ENCODE data around the gene WFDC11. TPM values are rescaled to one million over a fixed set of nuclear protein-coding genes. Genes with fewer than 3 reads are reported as not detected.

WFDC11 gene
- total and polyA plus RNA-seq, 2 donors (not counting 3 experiments of a cell fraction or from before 2014, with no cell fraction given) = not detected

- Histone ChIP-seq H3K27ac (ENCODE audit: insufficient read depth, low read depth, low read length) (no peak overlapping the region), H4K20me1 (replicated peaks; ENCODE audit: control insufficient read depth, extremely low read depth, insufficient read depth, low read length) (no peaks in the 10 kb centered on the region), H3K27me3 (ENCODE audit: control insufficient read depth in 2 of 2, insufficient read depth in 2 of 2, low read length in 2 of 2) (no peaks in the 10 kb centered on the region), H3K9ac (replicated peaks; ENCODE audit: extremely low read depth, insufficient read depth, low read length) (no peak overlapping the region), H3K4me2 (ENCODE audit: insufficient read depth, low read length) (no peak overlapping the region), H3K9me3 (replicated peaks; ENCODE audit: control insufficient read depth, insufficient read depth, low read length) (no peaks in the 10 kb centered on the region), H3K9me1 (replicated peaks; ENCODE audit: control insufficient read depth, extremely low read depth, insufficient read depth, low read length) (no peaks in the 10 kb centered on the region), H3K36me3 (ENCODE audit: control insufficient read depth in 2 of 2, extremely low read depth in 1 of 2, insufficient read depth in 2 of 2, low read length in 2 of 2) (no peaks in the 10 kb centered on the region), H2AFZ (ENCODE audit: low read depth, low read length) (no peak overlapping the region), H3K4me3 (replicated peaks in 1 of 3; ENCODE audit: insufficient read depth in 1 of 3, low read depth in 1 of 3, low read length in 3 of 3) (no peak overlapping the region), H3K4me1 (ENCODE audit: control insufficient read depth, extremely low read depth, insufficient read depth, low read length) (no peaks in the 10 kb centered on the region), H3K79me2 (ENCODE audit: control insufficient read depth, insufficient read depth, low read length) (no peaks in the 10 kb centered on the region)
- dilution Hi-C loops (cut with MboI; ENCODE audit: extremely low pct_ligation_motif_present, low sequenced_read_pairs) (no loop called here), intact Hi-C loops (cut with micrococcal nuclease) (loop anchor here (10.0 kb wide), 1 partner anchor 153 kb away; no protein-coding TSS in a partner anchor)
- no TSS peak for BruUV-seq (replicated peaks)
- ChIA-PET CTCF (no interaction called here), POLR2A (no interaction called here)
- DNase-seq (ENCODE audit: low read depth, low spot score) = no peak
- FAIRE-seq = no peak
- TF ChIP-seq MAX (IDR thresholded peaks at IDR 0.05; ENCODE audit: insufficient read depth, insufficient read length) (no peak), GATA2 (IDR thresholded peaks at IDR 0.05; ENCODE audit: insufficient read depth, insufficient read length, low read depth, low read length) (no peak), POLR2AphosphoS5 (IDR thresholded peaks at IDR 0.05; ENCODE audit: insufficient read depth, low read depth, low read length) (no peak), FOS (IDR thresholded peaks at IDR 0.05; ENCODE audit: borderline replicate concordance, insufficient read depth, low read length) (no peak), EZH2 (IDR thresholded peaks at IDR 0.05; ENCODE audit: borderline replicate concordance, low read depth, low read length, severe bottlenecking) (no peak), JUN (IDR thresholded peaks at IDR 0.05; ENCODE audit: borderline replicate concordance, insufficient read depth, insufficient read length, low read depth) (no peak), POLR2A (IDR thresholded peaks at IDR 0.05; ENCODE audit: low read depth, low read length) (no peak), MYC (IDR thresholded peaks at IDR 0.05; ENCODE audit: low read depth, low read length) (no peak)
- TF ChIP-seq, protein P1, sequence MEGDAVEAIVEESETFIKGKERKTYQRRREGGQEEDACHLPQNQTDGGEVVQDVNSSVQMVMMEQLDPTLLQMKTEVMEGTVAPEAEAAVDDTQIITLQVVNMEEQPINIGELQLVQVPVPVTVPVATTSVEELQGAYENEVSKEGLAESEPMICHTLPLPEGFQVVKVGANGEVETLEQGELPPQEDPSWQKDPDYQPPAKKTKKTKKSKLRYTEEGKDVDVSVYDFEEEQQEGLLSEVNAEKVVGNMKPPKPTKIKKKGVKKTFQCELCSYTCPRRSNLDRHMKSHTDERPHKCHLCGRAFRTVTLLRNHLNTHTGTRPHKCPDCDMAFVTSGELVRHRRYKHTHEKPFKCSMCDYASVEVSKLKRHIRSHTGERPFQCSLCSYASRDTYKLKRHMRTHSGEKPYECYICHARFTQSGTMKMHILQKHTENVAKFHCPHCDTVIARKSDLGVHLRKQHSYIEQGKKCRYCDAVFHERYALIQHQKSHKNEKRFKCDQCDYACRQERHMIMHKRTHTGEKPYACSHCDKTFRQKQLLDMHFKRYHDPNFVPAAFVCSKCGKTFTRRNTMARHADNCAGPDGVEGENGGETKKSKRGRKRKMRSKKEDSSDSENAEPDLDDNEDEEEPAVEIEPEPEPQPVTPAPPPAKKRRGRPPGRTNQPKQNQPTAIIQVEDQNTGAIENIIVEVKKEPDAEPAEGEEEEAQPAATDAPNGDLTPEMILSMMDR (IDR thresholded peaks at IDR 0.05; ENCODE audit: extremely low read depth in 1 of 2, insufficient read depth in 1 of 2, low read depth in 1 of 2, low read length in 2 of 2) = no peak
Observed at GRCh38 chr20:45621593-45621992, 48.4 kb downstream of the WFDC11 start.

Data from endothelial cell of umbilical vein (primary cell).